ENCODE results near the gene CACNG6.

CACNG6 gene

GRCh38 chr19:53989600-53990533, 1.6 kb upstream of the CACNG6 start:
- Histone ChIP-seq H3K4me1 (ENCODE audit: low read length) (no peaks in the 10 kb centered on the region), H3K27me3 (ENCODE audit: low read depth, low read length) (no peaks in the 10 kb centered on the region), H3K9ac (ENCODE audit: low read length) (no peak overlapping the region), H4K20me1 (ENCODE audit: insufficient read depth, low read length) (no peaks in the 10 kb centered on the region), H3K4me2 (ENCODE audit: low read length) (no peak overlapping the region), H3K9me3 (ENCODE audit: insufficient read depth, low read length) (no peaks in the 10 kb centered on the region), H3K36me3 (replicated peaks; ENCODE audit: low read depth, low read length) (no peaks in the 10 kb centered on the region), H2AFZ (ENCODE audit: low read depth, low read length) (no peak overlapping the region), H3K27ac (ENCODE audit: low read length) (no peak overlapping the region), H3K79me2 (ENCODE audit: low read length) (no peaks in the 10 kb centered on the region), H3K4me3 (ENCODE audit: low read length) (no peak overlapping the region)
- TF ChIP-seq EZH2phosphoT487 (IDR thresholded peaks at IDR 0.05; ENCODE audit: low read depth): no peak
- TF ChIP-seq CTCF (IDR thresholded peaks at IDR 0.05; ENCODE audit: low read depth, low read length): no peak

GRCh38 chr19:53992211-53992610, 774 bp downstream of the CACNG6 start:
- no peak overlapping the region for H3K9ac ChIP-seq (ENCODE audit: low read length)
- TF ChIP-seq CTCF (IDR thresholded peaks at IDR 0.05; ENCODE audit: low read depth, low read length) (no peak), EZH2phosphoT487 (IDR thresholded peaks at IDR 0.05; ENCODE audit: low read depth) (no peak)
- H3K4me1 ChIP-seq (ENCODE audit: low read length): no peaks in the 10 kb centered on the region
- no peaks in the 10 kb centered on the region for H3K27me3 ChIP-seq (ENCODE audit: low read depth, low read length)
- H3K79me2 ChIP-seq (ENCODE audit: low read length): no peaks in the 10 kb centered on the region
- H3K9me3 ChIP-seq (ENCODE audit: insufficient read depth, low read length): no peaks in the 10 kb centered on the region
- H3K4me2 ChIP-seq (ENCODE audit: low read length): no peak overlapping the region
- H3K36me3 ChIP-seq (replicated peaks; ENCODE audit: low read depth, low read length): no peaks in the 10 kb centered on the region
- no peak overlapping the region for H2AFZ ChIP-seq (ENCODE audit: low read depth, low read length)
- no peak overlapping the region for H3K4me3 ChIP-seq (ENCODE audit: low read length)
- H3K27ac ChIP-seq (ENCODE audit: low read length): no peak overlapping the region
- H4K20me1 ChIP-seq (ENCODE audit: insufficient read depth, low read length): no peaks in the 10 kb centered on the region

GRCh38 chr19:53992815-53993214, 1.4 kb downstream of the CACNG6 start:
- no peaks in the 10 kb centered on the region for H3K27me3 ChIP-seq (ENCODE audit: low read depth, low read length)
- H3K4me1 ChIP-seq (ENCODE audit: low read length): no peaks in the 10 kb centered on the region
- no peak overlapping the region for H3K4me3 ChIP-seq (ENCODE audit: low read length)
- H3K79me2 ChIP-seq (ENCODE audit: low read length): no peaks in the 10 kb centered on the region
- no peaks in the 10 kb centered on the region for H4K20me1 ChIP-seq (ENCODE audit: insufficient read depth, low read length)
- no peak overlapping the region for H2AFZ ChIP-seq (ENCODE audit: low read depth, low read length)
- no peak overlapping the region for H3K27ac ChIP-seq (ENCODE audit: low read length)
- H3K9me3 ChIP-seq (ENCODE audit: insufficient read depth, low read length): no peaks in the 10 kb centered on the region
- no peak overlapping the region for H3K4me2 ChIP-seq (ENCODE audit: low read length)
- no peak overlapping the region for H3K9ac ChIP-seq (ENCODE audit: low read length)
- no peaks in the 10 kb centered on the region for H3K36me3 ChIP-seq (replicated peaks; ENCODE audit: low read depth, low read length)
- TF ChIP-seq EZH2phosphoT487 (IDR thresholded peaks at IDR 0.05; ENCODE audit: low read depth) (no peak), CTCF (IDR thresholded peaks at IDR 0.05; ENCODE audit: low read depth, low read length) (no peak)

- H3K36me3 ChIP-seq (replicated peaks; ENCODE audit: low read depth, low read length): no peaks in the 10 kb centered on the region
- no peaks in the 10 kb centered on the region for H3K9me3 ChIP-seq (ENCODE audit: insufficient read depth, low read length)
- TF ChIP-seq CTCF (IDR thresholded peaks at IDR 0.05; ENCODE audit: low read depth, low read length): no peak
- TF ChIP-seq EZH2phosphoT487 (IDR thresholded peaks at IDR 0.05; ENCODE audit: low read depth): no peak
- no peak overlapping the region for H3K27ac ChIP-seq (ENCODE audit: low read length)
- no peak overlapping the region for H3K4me3 ChIP-seq (ENCODE audit: low read length)
- H4K20me1 ChIP-seq (ENCODE audit: insufficient read depth, low read length): no peaks in the 10 kb centered on the region
- H3K4me1 ChIP-seq (ENCODE audit: low read length): no peaks in the 10 kb centered on the region
- H3K79me2 ChIP-seq (ENCODE audit: low read length): no peaks in the 10 kb centered on the region
- no peaks in the 10 kb centered on the region for H3K27me3 ChIP-seq (ENCODE audit: low read depth, low read length)
- H2AFZ ChIP-seq (ENCODE audit: low read depth, low read length): no peak overlapping the region
- H3K4me2 ChIP-seq (ENCODE audit: low read length): no peak overlapping the region
- H3K9ac ChIP-seq (ENCODE audit: low read length): no peak overlapping the region
Measured at GRCh38 chr19:53993448-53993847, 2.0 kb downstream of the CACNG6 start.

All from OCI-LY3 (cell line).